Pons (tissue), 1 donor: ENCODE results near the gene SRXN1.
"Not testable (repeated sequence)": the region's sequence is repeated elsewhere in the genome, so short reads cannot be mapped to it uniquely, and the experiment has no call there.

ENCODE experiments used
- DNase-seq: peaks from one replicate; pipeline ENCODE4 v3.0.0-alpha.2; 2016; ENCODE audit warnings: low spot score

SRXN1 gene

GRCh38 chr20:655726-656624 is 3.0 kb upstream of the SRXN1 start:
- no peak for DNase-seq

GRCh38 chr20:654417-654750 is 1.4 kb upstream of the SRXN1 start:
- no peak for DNase-seq

DNA sequence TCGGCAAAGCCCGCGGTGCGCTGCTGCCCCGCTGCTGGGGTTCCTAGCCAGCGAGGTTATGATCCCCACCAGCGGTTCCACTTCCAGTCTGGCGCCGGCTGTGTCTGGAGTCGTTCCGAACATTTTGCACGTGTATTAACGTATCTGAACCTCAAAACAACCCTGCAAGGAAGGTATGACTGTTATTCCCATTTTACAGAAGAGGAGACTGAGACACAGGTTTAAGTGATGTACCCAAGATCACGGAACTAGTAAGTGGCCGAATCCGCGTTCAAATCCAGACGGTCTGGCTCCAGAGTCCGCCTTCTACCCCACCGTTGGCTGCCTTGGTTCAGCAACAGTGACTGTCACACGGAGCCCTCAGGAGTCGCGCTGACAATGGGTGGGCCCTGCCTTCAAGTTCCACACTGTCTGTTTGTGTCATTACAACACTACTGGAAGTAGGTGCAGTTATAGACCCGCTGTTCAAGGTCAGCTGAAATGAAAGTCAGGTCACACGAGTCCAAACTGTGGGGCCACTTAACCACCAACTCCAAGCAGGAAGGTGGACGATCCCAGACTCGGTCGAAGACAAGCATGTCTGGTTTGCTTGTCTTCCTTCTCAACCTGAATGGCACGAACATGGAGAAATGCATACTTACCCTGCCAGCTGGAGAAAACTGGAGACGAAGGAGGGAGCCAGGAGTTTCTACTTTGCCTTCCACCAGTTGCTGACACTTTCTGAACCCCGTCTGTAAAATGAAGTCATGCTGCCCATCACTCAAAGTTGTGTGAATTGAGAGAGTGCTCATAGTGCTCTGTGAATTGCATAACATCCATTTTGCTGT is 803 bp upstream of the SRXN1 start:
- DNase-seq: no peak

- no peak for DNase-seq
These were observed 338 bp downstream of the SRXN1 start for GRCh38 chr20:652615-653109.

DNA sequence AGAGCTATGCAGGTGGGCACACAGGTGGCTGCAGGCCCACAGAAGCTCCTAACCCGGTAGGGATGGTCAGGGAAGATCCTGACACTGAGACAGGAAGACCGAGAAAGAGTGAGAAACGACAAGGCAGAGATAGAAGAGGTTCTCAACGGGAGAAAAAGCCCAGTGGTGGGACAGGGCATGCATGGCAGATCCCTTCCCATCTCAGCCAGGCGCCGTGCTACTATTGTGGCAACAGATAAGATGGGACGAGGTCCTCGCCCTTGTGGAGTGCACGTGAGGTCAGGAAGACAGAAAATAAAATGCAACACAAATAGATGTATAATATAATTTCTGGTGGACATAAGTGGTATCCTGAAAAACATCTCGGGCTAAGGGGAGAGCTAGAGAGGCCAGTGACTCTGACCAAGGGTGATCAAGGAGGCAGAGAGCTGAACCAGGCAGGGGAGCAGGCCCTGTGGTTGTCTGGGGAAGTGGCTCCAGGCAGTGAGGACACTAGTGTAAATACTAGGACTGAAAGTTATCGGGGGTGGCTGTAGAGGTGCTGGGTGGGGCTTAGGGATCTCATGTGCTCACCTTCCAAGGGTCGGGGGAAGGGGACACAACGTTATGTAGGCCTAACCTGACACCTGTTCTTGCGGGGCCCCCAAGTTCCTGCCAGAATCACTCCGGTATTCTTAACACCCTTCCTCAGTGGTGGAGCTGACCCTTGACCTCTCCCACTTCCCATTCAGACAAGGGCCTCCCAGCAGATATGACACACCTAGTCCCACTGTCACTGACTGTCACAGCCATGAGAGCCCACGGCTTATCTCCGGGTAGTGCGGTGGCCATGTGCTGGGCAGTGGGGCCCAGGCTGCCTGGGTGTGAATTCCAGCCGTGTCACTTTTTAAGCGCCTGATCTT is 1.0 kb downstream of the SRXN1 start:
- DNase-seq: no peak

- DNase-seq: no peak
These were observed 2.0 kb downstream of the SRXN1 start for GRCh38 chr20:650954-651353.

DNA sequence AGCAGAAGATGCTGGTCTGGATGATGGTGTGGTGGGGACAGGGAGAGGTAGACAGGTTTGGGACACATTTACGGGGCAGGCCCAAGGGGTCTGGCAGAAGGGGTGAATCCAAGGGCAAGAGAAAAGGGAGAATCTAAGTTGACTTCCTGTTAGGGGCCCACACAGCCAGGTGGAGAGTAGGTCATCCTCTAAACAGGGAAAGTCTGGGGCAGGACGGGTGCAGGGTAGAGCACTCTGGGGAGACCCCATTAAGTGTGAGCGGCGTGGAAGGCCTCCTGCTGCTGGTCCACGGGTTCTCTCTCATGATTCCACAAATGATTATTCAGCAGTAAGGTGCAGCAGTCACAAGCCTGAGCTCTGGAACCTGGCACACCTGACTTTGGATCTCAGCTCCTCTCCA is 2.7 kb downstream of the SRXN1 start:
- DNase-seq: no peak

GRCh38 chr20:647479-648019 is 5.5 kb downstream of the SRXN1 start:
- DNase-seq: no peak

GRCh38 chr20:646868-647233 is 6.1 kb downstream of the SRXN1 start:
- DNase-seq: no peak

DNA sequence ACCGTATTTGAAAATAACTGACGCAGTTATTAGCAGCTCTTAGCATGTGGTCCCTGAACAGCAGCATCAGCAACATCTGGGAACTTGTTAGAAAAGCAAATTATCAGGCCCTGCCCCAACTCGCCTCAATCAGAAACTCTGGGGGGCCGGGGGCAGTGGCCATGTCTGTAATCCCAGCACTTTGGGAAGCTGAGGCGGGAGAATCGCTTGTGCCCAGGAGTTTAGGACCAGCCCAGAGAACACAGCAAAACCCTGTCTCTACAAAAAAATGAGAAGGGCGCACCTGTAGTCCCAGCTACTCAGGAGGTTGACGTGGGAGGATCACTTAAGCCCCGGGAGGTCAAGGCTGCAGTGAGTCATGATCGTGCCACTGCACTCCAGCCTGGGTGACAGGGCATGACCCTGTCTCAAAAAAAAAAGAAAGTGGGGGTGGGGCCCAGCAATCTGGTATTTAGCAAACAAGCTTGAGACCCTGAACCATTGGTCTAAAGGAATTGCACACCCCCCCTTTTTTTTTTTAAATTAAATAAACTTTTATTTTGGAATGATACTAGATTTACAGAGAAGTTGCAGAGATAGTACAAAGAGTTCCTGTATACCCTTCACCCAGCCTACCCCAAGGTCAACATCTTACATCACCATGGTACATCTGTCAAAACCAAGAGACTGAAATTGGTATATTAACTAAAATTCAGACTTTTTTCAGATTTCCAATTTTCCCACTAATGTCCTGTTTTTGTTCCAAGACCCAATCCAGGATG is 6.7 kb downstream of the SRXN1 start:
- no peak for DNase-seq

- DNase-seq: no peak
These were observed 7.5 kb downstream of the SRXN1 start for GRCh38 chr20:645318-646106.

GRCh38 chr20:644692-645317 is 8.2 kb downstream of the SRXN1 start:
- no peak for DNase-seq

- DNase-seq: no peak
These were observed 10.4 kb downstream of the SRXN1 start for GRCh38 chr20:642398-643174.

GRCh38 chr20:642013-642397 is 11.0 kb downstream of the SRXN1 start:
- DNase-seq: not testable (repeated sequence)

DNA sequence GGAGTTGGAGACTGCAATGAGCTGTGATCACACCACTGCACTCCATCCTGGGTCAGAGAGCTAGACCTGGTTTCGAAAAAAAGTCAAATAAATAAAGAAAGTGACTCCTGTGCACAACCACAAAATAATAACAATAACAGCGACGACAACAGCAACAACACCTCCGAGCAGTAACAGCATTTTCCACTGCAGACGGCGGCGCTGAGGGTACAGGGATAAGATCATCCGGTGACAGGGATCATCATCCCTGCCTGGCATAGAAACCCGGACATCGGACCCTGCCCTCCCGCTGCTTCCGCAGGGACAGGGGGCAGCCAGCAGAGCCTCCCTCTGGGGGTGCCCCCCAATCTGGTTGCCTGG is 11.5 kb downstream of the SRXN1 start:
- DNase-seq: no peak

DNA sequence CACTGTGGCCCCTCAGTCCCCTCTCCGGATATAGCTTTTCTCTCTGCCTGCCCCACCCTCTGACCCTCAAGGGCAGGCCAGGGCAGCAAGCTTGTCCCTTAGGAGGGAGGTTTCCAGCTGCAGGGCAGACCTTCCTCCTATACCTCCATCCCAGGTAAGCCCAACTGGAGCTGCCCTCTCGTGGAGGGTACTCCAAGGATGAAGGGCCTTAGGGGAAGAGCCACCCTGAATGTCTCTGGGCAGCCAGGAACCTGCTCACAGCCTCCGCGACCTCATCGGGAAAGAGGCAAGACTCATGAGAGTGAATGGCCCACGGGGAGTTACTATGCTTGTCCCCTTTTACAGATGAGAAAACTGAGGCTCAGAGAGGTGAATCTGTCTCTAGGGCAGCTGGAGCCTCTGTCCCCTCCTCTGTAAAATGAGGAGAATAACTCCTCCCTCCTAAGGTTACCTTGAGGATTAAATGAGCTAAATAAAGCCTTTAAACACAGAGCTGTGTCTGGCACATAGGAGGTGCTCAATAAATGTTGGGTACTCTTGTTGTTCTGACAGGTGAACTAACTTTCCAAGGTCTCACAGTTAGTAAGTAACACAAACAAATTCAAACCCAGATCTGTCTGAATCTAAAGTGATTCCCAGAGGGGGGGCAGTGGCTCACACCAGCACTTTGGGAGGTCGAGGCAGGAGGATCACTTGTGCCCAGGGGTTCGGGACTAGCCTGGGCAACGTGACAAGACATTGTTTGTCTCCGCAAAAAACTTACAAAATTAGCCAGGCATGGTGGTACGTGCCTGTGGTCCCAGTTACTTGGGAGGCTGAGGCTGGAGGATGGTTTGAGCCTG is 12.1 kb downstream of the SRXN1 start:
- no peak for DNase-seq

DNA sequence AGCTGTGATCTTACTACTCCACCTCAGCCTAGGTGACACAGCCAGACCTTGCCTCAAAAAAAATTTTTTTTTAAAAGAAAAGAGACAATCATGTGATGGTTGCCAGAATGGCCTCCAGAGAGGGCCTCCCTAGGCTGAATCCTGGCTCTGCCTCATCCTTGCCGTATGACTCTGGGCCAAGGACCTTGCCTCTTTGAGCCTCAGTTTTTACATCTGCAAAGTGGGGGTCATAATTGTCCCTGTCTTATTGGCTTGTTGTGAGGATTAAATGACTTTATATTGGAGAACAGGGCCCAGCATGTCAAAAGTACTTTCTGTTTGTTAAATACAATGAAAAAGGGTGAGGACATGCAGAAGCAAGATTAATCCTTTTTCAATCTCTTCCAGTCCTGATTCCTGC is 14.4 kb downstream of the SRXN1 start:
- DNase-seq: no peak

DNA sequence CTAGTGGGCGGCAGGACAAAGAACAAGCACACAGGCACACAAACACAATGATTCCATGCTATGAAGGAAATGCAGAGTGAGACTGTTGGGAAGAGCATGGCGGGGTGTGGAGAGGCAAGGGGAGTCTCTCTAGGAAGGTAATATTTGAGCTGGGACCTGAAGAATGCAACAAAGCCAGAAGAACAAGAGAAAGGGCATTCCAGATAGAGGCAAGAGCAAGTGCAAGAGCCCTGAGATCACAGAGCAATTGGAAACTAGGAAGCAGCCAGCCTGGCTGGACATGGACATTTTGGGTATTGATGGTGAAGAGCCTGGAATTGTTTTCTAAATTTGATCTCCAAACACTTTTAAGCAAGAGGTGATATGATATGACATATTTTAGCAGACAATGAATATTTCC is 15.4 kb downstream of the SRXN1 start:
- DNase-seq: no peak
